Endodermal cell (in vitro differentiated cells): ENCODE data around the gene BOC. TPM values are rescaled to one million over a fixed set of nuclear protein-coding genes. Genes with fewer than 3 reads are reported as not detected.

Experiments used
- DNase-seq: peaks from one replicate; pipeline ENCODE4 v3.0.0-alpha.2; 2017
- H3K27ac ChIP-seq: 2 replicates; pipeline ENCODE4 v1.5.1; 2013; ENCODE audit warnings: mild to moderate bottlenecking, low read depth, low read length, moderate library complexity
- H3K27me3 ChIP-seq: 2 replicates; pipeline ENCODE4 v1.6.1; 2013; ENCODE audit warnings: mild to moderate bottlenecking, low read length, moderate library complexity; ENCODE audit not compliant: insufficient read depth, control insufficient read depth, poor library complexity, severe bottlenecking
- H3K36me3 ChIP-seq: 2 replicates; pipeline ENCODE4 v1.7.0; 2013; ENCODE audit warnings: mild to moderate bottlenecking, low read length, moderate library complexity; ENCODE audit not compliant: control insufficient read depth, insufficient read depth
- H3K4me1 ChIP-seq: one replicate; pipeline ENCODE4 v1.7.0; 2013; ENCODE audit warnings: low read length; ENCODE audit not compliant: control insufficient read depth, insufficient read depth
- H3K4me3 ChIP-seq: 2 replicates; pipeline ENCODE4 v1.5.1; 2013; ENCODE audit warnings: mild to moderate bottlenecking, low read length, moderate library complexity
- H3K9ac ChIP-seq: 2 replicates; pipeline ENCODE4 v1.6.1; 2013; ENCODE audit warnings: mild to moderate bottlenecking, low read length, moderate library complexity; ENCODE audit not compliant: poor library complexity, severe bottlenecking; ENCODE audit errors: extremely low read depth
- H3K9me3 ChIP-seq: 2 replicates; pipeline ENCODE4 v1.6.1; 2013; ENCODE audit warnings: mild to moderate bottlenecking, low read length, moderate library complexity; ENCODE audit not compliant: control insufficient read depth
- H3K27ac Mint-ChIP-seq: 2 replicates; pipeline ENCODE4 v1.8.0; 2020; ENCODE audit warnings: mixed read lengths
- H3K27me3 Mint-ChIP-seq: 2 replicates; pipeline ENCODE4 v1.8.0; 2021; ENCODE audit warnings: mild to moderate bottlenecking, mixed read lengths; ENCODE audit not compliant: insufficient read depth
- H3K36me3 Mint-ChIP-seq: 2 replicates; pipeline ENCODE4 v1.8.0; 2020; ENCODE audit warnings: low read depth, mixed read lengths
- H3K4me1 Mint-ChIP-seq: 2 replicates; pipeline ENCODE4 v1.8.0; 2020; ENCODE audit warnings: mixed read lengths
- H3K4me3 Mint-ChIP-seq: 2 replicates; pipeline ENCODE4 v1.8.0; 2020; ENCODE audit warnings: mild to moderate bottlenecking, moderate library complexity, mixed read lengths
- H3K9me3 Mint-ChIP-seq: 2 replicates; pipeline ENCODE4 v1.8.0; 2020; ENCODE audit warnings: mild to moderate bottlenecking, mixed read lengths
- total RNA-seq, 2 donors: library from RNA; stranded (reverse); fragmentation: NEBNext Ultra II Directional in 1 of 2; extraction: Animal tissue kit (Norgen Biotek cat#: 25700) in 1 of 2; gene quantifications; 2 replicates in 1 of 2; 3 replicates in 1 of 2; pipeline ENCODE4 v1.2.1, GENCODE V29; 2021
- TF ChIP-seq, protein P1 (sequence below): fragments of 200-600 bp; sonication (generic); conservative IDR thresholded peaks from 2 replicates; pipeline ENCODE4 v1.5.0; 2021; ENCODE audit warnings: antibody characterized with exemption, mild to moderate bottlenecking

The BOC gene
- total RNA-seq, 2 donors from 2014 or later, result 9.8 to 12.3 TPM

DNA sequence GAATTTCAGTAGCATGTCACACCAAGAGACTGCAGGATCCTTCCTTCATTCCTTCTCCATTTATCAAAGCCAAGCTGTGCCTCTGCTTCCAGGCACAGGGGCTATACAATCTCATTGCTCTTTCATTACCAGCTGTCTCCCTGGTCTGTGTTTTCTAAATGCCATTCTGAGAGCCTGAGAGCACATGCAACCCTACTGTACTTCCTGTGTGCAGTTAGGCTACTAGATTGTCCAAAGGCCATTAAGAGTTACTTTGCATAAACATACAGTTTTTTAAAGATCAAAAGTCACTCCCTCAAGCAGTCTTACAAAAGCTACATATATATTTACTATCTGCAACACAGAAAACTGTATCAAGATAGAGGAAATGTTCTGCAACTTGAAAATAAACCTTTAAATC, 119.8 kb downstream of the BOC start:
- Histone ChIP-seq H3K9me3 (no peaks in the 10 kb centered on the region), H3K36me3 (no peaks in the 10 kb centered on the region), H3K27me3 (no peaks in the 10 kb centered on the region), H3K4me3 (no peak overlapping the region), H3K4me1 (no peaks in the 10 kb centered on the region), H3K9ac (no peak overlapping the region), H3K27ac (no peak overlapping the region)
- H3K36me3 Mint-ChIP-seq, result no peaks in the 10 kb centered on the region
- TF ChIP-seq, protein P1, sequence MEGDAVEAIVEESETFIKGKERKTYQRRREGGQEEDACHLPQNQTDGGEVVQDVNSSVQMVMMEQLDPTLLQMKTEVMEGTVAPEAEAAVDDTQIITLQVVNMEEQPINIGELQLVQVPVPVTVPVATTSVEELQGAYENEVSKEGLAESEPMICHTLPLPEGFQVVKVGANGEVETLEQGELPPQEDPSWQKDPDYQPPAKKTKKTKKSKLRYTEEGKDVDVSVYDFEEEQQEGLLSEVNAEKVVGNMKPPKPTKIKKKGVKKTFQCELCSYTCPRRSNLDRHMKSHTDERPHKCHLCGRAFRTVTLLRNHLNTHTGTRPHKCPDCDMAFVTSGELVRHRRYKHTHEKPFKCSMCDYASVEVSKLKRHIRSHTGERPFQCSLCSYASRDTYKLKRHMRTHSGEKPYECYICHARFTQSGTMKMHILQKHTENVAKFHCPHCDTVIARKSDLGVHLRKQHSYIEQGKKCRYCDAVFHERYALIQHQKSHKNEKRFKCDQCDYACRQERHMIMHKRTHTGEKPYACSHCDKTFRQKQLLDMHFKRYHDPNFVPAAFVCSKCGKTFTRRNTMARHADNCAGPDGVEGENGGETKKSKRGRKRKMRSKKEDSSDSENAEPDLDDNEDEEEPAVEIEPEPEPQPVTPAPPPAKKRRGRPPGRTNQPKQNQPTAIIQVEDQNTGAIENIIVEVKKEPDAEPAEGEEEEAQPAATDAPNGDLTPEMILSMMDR, result no peak
- no peak for DNase-seq
- no peaks in the 10 kb centered on the region for H3K4me1 Mint-ChIP-seq
- no peak overlapping the region for H3K27ac Mint-ChIP-seq
- H3K9me3 Mint-ChIP-seq, result no peaks in the 10 kb centered on the region
- H3K4me3 Mint-ChIP-seq, result no peak overlapping the region
- H3K27me3 Mint-ChIP-seq, result no peaks in the 10 kb centered on the region

Other genes starting within 250 kb of the BOC start
- gene CD200R1, start 236.5 kb upstream of the BOC start, total RNA-seq, result 1 to 10 TPM in 1 of 2 donors, not detected in 1; 1.1 TPM
- gene GTPBP8, start 220.6 kb upstream of the BOC start, total RNA-seq, result 10 to 100 TPM; 23.9 to 35.5 TPM
- gene CFAP44, start 229.9 kb downstream of the BOC start, total RNA-seq, result 1 to 10 TPM; 1.7 to 3.1 TPM